ENCODE measurements around the gene RICTOR.

GRCh38 chr5:39022151-39022550 is 52.0 kb downstream of the RICTOR start:
- TF ChIP-seq, protein P1, sequence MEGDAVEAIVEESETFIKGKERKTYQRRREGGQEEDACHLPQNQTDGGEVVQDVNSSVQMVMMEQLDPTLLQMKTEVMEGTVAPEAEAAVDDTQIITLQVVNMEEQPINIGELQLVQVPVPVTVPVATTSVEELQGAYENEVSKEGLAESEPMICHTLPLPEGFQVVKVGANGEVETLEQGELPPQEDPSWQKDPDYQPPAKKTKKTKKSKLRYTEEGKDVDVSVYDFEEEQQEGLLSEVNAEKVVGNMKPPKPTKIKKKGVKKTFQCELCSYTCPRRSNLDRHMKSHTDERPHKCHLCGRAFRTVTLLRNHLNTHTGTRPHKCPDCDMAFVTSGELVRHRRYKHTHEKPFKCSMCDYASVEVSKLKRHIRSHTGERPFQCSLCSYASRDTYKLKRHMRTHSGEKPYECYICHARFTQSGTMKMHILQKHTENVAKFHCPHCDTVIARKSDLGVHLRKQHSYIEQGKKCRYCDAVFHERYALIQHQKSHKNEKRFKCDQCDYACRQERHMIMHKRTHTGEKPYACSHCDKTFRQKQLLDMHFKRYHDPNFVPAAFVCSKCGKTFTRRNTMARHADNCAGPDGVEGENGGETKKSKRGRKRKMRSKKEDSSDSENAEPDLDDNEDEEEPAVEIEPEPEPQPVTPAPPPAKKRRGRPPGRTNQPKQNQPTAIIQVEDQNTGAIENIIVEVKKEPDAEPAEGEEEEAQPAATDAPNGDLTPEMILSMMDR (IDR thresholded peaks at IDR 0.05): no peak
- TF ChIP-seq POLR2AphosphoS5 (IDR thresholded peaks at IDR 0.05) (no peak), POLR2A (IDR thresholded peaks at IDR 0.05) (no peak)
